ENCODE data around the gene TMEM11. TPM values are rescaled to one million over a fixed set of nuclear protein-coding genes. Genes with fewer than 3 reads are reported as not detected.

TMEM11 gene
- total RNA-seq, 6 donors from 2014 or later = 13.0 to 38.9 (median 21.6) TPM

GRCh38 chr17:21204935-21205334, 9.0 kb downstream of the TMEM11 start:
- ATAC-seq (ENCODE audit: low FRiP score in 2 of 2) = no peak
- no peak overlapping the region for H3K4me3 ChIP-seq
- no peak for DNase-seq
- H3K9me3 ChIP-seq = no peaks in the 10 kb centered on the region
- WGBS, 2 donors = 89% methylated on average over 9 of the region's 9 CpGs; no CpG with 5 or more reads in 1 of the 2 donors
- peaks cover 17 to 53% (median 21%) of the 10 kb centered on the region in 4 donors for H3K4me1 ChIP-seq
- H3K27me3 ChIP-seq = no peaks in the 10 kb centered on the region
- H3K27ac ChIP-seq = no peak overlapping the region
- H3K36me3 ChIP-seq = peaks cover 0 to 30% (median 10%) of the 10 kb centered on the region in 4 donors
- TF ChIP-seq POLR2AphosphoS5 (IDR thresholded peaks at IDR 0.05) = no peak
- no peak for TF ChIP-seq POLR2A (IDR thresholded peaks at IDR 0.05)
- TF ChIP-seq EP300 (IDR thresholded peaks at IDR 0.05) = no peak
- TF ChIP-seq, protein P1, sequence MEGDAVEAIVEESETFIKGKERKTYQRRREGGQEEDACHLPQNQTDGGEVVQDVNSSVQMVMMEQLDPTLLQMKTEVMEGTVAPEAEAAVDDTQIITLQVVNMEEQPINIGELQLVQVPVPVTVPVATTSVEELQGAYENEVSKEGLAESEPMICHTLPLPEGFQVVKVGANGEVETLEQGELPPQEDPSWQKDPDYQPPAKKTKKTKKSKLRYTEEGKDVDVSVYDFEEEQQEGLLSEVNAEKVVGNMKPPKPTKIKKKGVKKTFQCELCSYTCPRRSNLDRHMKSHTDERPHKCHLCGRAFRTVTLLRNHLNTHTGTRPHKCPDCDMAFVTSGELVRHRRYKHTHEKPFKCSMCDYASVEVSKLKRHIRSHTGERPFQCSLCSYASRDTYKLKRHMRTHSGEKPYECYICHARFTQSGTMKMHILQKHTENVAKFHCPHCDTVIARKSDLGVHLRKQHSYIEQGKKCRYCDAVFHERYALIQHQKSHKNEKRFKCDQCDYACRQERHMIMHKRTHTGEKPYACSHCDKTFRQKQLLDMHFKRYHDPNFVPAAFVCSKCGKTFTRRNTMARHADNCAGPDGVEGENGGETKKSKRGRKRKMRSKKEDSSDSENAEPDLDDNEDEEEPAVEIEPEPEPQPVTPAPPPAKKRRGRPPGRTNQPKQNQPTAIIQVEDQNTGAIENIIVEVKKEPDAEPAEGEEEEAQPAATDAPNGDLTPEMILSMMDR (IDR thresholded peaks at IDR 0.05) = no peak

GRCh38 chr17:21202512-21202911, 11.4 kb downstream of the TMEM11 start:
- Histone ChIP-seq H3K27me3 (no peaks in the 10 kb centered on the region), H3K4me3 (no peak overlapping the region), H3K4me1 (peaks cover 4 to 38% (median 13%) of the 10 kb centered on the region in 4 donors), H3K27ac (no peak overlapping the region), H3K36me3 (peaks cover 11 to 27% (median 14%) of the 10 kb centered on the region in 4 donors), H3K9me3 (no peaks in the 10 kb centered on the region)
- WGBS, 2 donors = 72 to 94% methylated on average over 2 to 12 of the region's 12 CpGs
- ATAC-seq (ENCODE audit: low FRiP score in 2 of 2) (no peak), DNase-seq (no peak)
- TF ChIP-seq POLR2AphosphoS5 (IDR thresholded peaks at IDR 0.05) (no peak), EP300 (IDR thresholded peaks at IDR 0.05) (no peak), POLR2A (IDR thresholded peaks at IDR 0.05) (no peak)
- TF ChIP-seq, protein P1 (IDR thresholded peaks at IDR 0.05) = no peak

DNA sequence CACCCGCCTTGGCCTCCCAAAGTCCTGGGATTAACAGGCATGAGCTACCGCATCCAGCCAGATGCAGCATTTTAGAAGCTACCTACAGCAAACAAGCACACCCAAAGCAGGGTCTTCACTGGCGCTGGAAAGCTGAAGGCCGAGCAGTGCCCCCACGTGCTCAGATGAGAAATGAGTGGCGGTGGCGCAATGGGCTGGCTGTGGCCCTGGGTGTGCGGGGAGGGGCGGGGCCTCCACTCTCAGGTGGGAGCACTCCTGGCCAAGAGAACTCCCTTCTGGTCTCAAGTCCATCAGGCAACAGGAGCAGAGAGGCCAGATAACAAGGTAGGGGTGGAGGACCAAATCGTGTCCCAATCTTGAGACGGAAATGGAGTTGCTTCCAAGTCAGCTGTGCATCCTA, 12.1 kb downstream of the TMEM11 start:
- 89 to 96% methylated on average over 11 of the region's 11 CpGs for WGBS, 2 donors

GRCh38 chr17:21201298-21201595, 12.7 kb downstream of the TMEM11 start:
- DNase-seq (no peak), ATAC-seq (ENCODE audit: low FRiP score in 2 of 2) (no peak)
- Histone ChIP-seq H3K27me3 (no peaks in the 10 kb centered on the region), H3K4me3 (no peak overlapping the region), H3K27ac (no peak overlapping the region), H3K36me3 (peaks cover 12 to 35% (median 21%) of the 10 kb centered on the region in 4 donors), H3K4me1 (peaks cover 4 to 38% (median 9%) of the 10 kb centered on the region in 4 donors), H3K9me3 (no peaks in the 10 kb centered on the region)
- WGBS, 2 donors = 52 to 73% methylated on average over 4 to 5 of the region's 5 CpGs
- TF ChIP-seq, protein P1 (IDR thresholded peaks at IDR 0.05) = no peak

More for the DNA sequence above, 12.1 kb downstream of the TMEM11 start:
- Histone ChIP-seq H3K36me3 (peaks cover 12 to 33% (median 18%) of the 10 kb centered on the region in 4 donors), H3K27me3 (no peaks in the 10 kb centered on the region), H3K27ac (no peak overlapping the region), H3K4me1 (peaks cover 4 to 38% (median 12%) of the 10 kb centered on the region in 4 donors), H3K9me3 (no peaks in the 10 kb centered on the region), H3K4me3 (no peak overlapping the region)
- ATAC-seq (ENCODE audit: low FRiP score in 2 of 2) = no peak
- no peak for DNase-seq
- no peak for TF ChIP-seq POLR2A (IDR thresholded peaks at IDR 0.05)
- TF ChIP-seq, protein P1 (IDR thresholded peaks at IDR 0.05) = no peak
- TF ChIP-seq POLR2AphosphoS5 (IDR thresholded peaks at IDR 0.05) = no peak
- TF ChIP-seq EP300 (IDR thresholded peaks at IDR 0.05) = no peak

DNA sequence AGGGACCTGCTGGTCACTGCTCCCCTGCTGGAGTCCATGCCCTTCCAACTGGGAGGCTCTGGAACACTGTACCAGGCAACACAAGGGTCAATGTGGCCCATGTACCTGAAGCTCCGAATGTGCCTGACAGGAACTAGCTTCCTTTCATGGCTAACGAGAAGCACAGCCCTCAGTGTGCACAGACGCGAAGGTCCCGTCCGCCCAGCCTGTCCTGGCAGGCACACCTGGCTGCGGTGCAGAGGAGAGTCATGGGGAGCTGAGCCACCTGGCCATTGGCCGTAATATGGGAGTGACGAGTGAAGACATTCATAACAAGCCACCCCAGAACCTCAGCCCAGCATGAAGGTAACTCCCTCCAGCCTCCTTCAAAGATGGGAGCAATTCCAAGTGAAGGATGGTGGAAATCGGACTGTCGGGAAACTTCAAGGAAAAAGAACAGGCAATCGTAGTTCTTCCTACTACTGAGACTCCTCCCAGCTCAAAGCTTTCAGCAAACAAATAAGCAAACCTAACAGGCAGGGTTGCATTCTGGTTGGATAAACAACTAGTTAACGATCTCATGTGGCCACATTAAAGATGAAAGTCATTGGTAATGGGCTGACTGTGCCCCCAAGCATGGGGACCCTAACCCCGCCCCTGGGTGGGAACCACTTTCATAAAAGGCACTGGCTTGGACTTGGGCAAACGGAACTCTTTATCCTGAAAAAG, 13.2 kb downstream of the TMEM11 start:
- no peak overlapping the region for H3K27ac ChIP-seq
- H3K36me3 ChIP-seq = peaks cover 12 to 39% (median 22%) of the 10 kb centered on the region in 4 donors
- no peak overlapping the region for H3K4me3 ChIP-seq
- TF ChIP-seq POLR2AphosphoS5 (IDR thresholded peaks at IDR 0.05) = no peak
- TF ChIP-seq POLR2A (IDR thresholded peaks at IDR 0.05) = no peak
- no peak for TF ChIP-seq EP300 (IDR thresholded peaks at IDR 0.05)
- TF ChIP-seq, protein P1 (IDR thresholded peaks at IDR 0.05) = no peak
- 88 to 90% methylated on average over 15 of the region's 15 CpGs for WGBS, 2 donors
- ATAC-seq (ENCODE audit: low FRiP score in 2 of 2) = no peak
- no peaks in the 10 kb centered on the region for H3K9me3 ChIP-seq
- DNase-seq = no peak
- no peaks in the 10 kb centered on the region for H3K27me3 ChIP-seq
- peaks cover 4 to 38% (median 9%) of the 10 kb centered on the region in 4 donors for H3K4me1 ChIP-seq
